Activated T-helper 1 cell treated with anti-CD3 and anti-CD28 coated beads, Interleukin-12 subunit alpha, Interleukin-12 subunit beta, Interleukin-2, Interleukin-4 antibody, amounts not matched to agents 30 ng/mL and 10 ng/mL and 1 ng/mL, durations not matched to agents 14 hours and 24 hours and 36 hours (primary cell): ENCODE measurements around the gene DNAJA3. TPM values are rescaled to one million over a fixed set of nuclear protein-coding genes. Genes with fewer than 3 reads are reported as not detected.
A peak's percentile ranks its signal among the peaks of the same experiment; 100 is the strongest.

Experiments used
- DNase-seq: peaks from one replicate; pipeline ENCODE4 v3.0.0; 2021; ENCODE audit warnings: low spot score
- H3K27ac Mint-ChIP-seq: one replicate; pipeline ENCODE4 v1.8.0; 2021; ENCODE audit warnings: mild to moderate bottlenecking, mixed read lengths
- H3K27me3 Mint-ChIP-seq: one replicate; pipeline ENCODE4 v1.8.0; 2022; ENCODE audit warnings: mild to moderate bottlenecking, moderate library complexity, mixed read lengths; ENCODE audit not compliant: insufficient read depth
- H3K36me3 Mint-ChIP-seq: one replicate; pipeline ENCODE4 v1.8.0; 2021; ENCODE audit warnings: low read depth, mixed read lengths
- H3K4me1 Mint-ChIP-seq: one replicate; pipeline ENCODE4 v1.8.0; 2021; ENCODE audit warnings: low read depth, mixed read lengths
- H3K4me3 Mint-ChIP-seq: one replicate; pipeline ENCODE4 v1.8.0; 2021; ENCODE audit warnings: mild to moderate bottlenecking, moderate library complexity, mixed read lengths
- H3K9me3 Mint-ChIP-seq: one replicate; pipeline ENCODE4 v1.8.0; 2021; ENCODE audit warnings: mixed read lengths
- intact Hi-C: fragments of 100-400 bp; cut with micrococcal nuclease; formaldehyde crosslinking; loops from one replicate; pipeline ENCODE4 v1.15.1; 2024
- total RNA-seq: library from RNA; stranded (reverse); gene quantifications from 2 replicates; pipeline ENCODE4 v1.2.3, GENCODE V29; 2022

The DNAJA3 gene
- total RNA-seq, 1 donor from 2014 or later = 103 TPM

GRCh38 chr16:4416200-4417032 lies 9.3 kb upstream of the DNAJA3 start, which contains the start of gene CORO7:
Gene CORO7, minus strand, starts transcription at chr16:4416596. Its CDS starts 78 bp downstream, at chr16:4416518.
- no peaks in the 10 kb centered on the region for H3K9me3 Mint-ChIP-seq
- peaks cover 9% of the 10 kb centered on the region for H3K36me3 Mint-ChIP-seq
- peaks cover 16% of the 10 kb centered on the region for H3K4me1 Mint-ChIP-seq
- DNase-seq = peak; percentile 99
- H3K27ac Mint-ChIP-seq = peak within 1 kb of the TSS; percentile 92
- H3K4me3 Mint-ChIP-seq = peak within 1 kb of the TSS; percentile 90
- H3K27me3 Mint-ChIP-seq = peaks cover 7% of the 10 kb centered on the region
- intact Hi-C loops = loop anchor here (1.0 to 5.0 kb wide), 2 partner anchors 9 to 234 kb away; partner anchors contain the start of gene DNAJA3

GRCh38 chr16:4419402-4419959 lies 6.2 kb upstream of the DNAJA3 start:
- Mint-ChIP-seq H3K9me3 (no peaks in the 10 kb centered on the region), H3K4me1 (peaks cover 12% of the 10 kb centered on the region), H3K27me3 (peaks cover 10% of the 10 kb centered on the region), H3K4me3 (no peak overlapping the region), H3K36me3 (no peaks in the 10 kb centered on the region), H3K27ac (no peak overlapping the region)
- no peak for DNase-seq
- intact Hi-C loops = loop anchor here (5.0 kb wide), 1 partner anchor 237 kb away; no protein-coding TSS in a partner anchor

- no peak overlapping the region for H3K27ac Mint-ChIP-seq
- H3K4me1 Mint-ChIP-seq = peaks cover 12% of the 10 kb centered on the region
- no peaks in the 10 kb centered on the region for H3K36me3 Mint-ChIP-seq
- intact Hi-C loops = no loop called here
- H3K27me3 Mint-ChIP-seq = peaks cover 10% of the 10 kb centered on the region
- no peaks in the 10 kb centered on the region for H3K9me3 Mint-ChIP-seq
- no peak for DNase-seq
- H3K4me3 Mint-ChIP-seq = no peak overlapping the region
These were observed 5.1 kb upstream of the DNAJA3 start for GRCh38 chr16:4420505-4421105.

- H3K4me3 Mint-ChIP-seq = peak overlapping the region; percentile 98
- intact Hi-C loops = loop anchor here (5.0 kb wide), 3 partner anchors 111 to 421 kb away; partner anchors contain the start of genes ANKS3, CDIP1, DNAAF8 and GLYR1
- no peak for DNase-seq
- peaks cover 19% of the 10 kb centered on the region for H3K36me3 Mint-ChIP-seq
- peak overlapping the region; percentile 100 for H3K27ac Mint-ChIP-seq
- no peaks in the 10 kb centered on the region for H3K9me3 Mint-ChIP-seq
- peaks cover 31% of the 10 kb centered on the region for H3K4me1 Mint-ChIP-seq
- peaks cover 3% of the 10 kb centered on the region for H3K27me3 Mint-ChIP-seq
These were observed 485 bp downstream of the DNAJA3 start for GRCh38 chr16:4426021-4426684.

- H3K4me3 Mint-ChIP-seq = peak overlapping the region; percentile 98
- DNase-seq = no peak
- intact Hi-C loops = loop anchor here (5.0 kb wide), 3 partner anchors 110 to 420 kb away; partner anchors contain the start of genes ANKS3, CDIP1, DNAAF8 and GLYR1
These were observed 1.2 kb downstream of the DNAJA3 start for GRCh38 chr16:4426722-4427372.

GRCh38 chr16:4428500-4428899 lies 2.8 kb downstream of the DNAJA3 start:
- DNase-seq = no peak
- intact Hi-C loops = loop anchor here (5.0 kb wide), 3 partner anchors 109 to 419 kb away; partner anchors contain the start of genes ANKS3, CDIP1, DNAAF8 and GLYR1
- no peaks in the 10 kb centered on the region for H3K9me3 Mint-ChIP-seq
- no peaks in the 10 kb centered on the region for H3K27me3 Mint-ChIP-seq
- H3K4me3 Mint-ChIP-seq = peak overlapping the region; percentile 37
- H3K4me1 Mint-ChIP-seq = peaks cover 34% of the 10 kb centered on the region
- H3K36me3 Mint-ChIP-seq = peaks cover 28% of the 10 kb centered on the region
- H3K27ac Mint-ChIP-seq = no peak overlapping the region

More at GRCh38 chr16:4426722-4427372, 1.2 kb downstream of the DNAJA3 start:
- Mint-ChIP-seq H3K36me3 (peaks cover 23% of the 10 kb centered on the region), H3K27me3 (peaks cover 3% of the 10 kb centered on the region), H3K4me1 (peaks cover 31% of the 10 kb centered on the region), H3K9me3 (no peaks in the 10 kb centered on the region), H3K27ac (peak overlapping the region; percentile 100)

- Mint-ChIP-seq H3K4me1 (peaks cover 26% of the 10 kb centered on the region), H3K27me3 (no peaks in the 10 kb centered on the region), H3K4me3 (no peak overlapping the region), H3K36me3 (peaks cover 40% of the 10 kb centered on the region), H3K27ac (no peak overlapping the region), H3K9me3 (no peaks in the 10 kb centered on the region)
- no peak for DNase-seq
- intact Hi-C loops = no loop called here
These were observed 5.4 kb downstream of the DNAJA3 start for GRCh38 chr16:4431023-4431422.

GRCh38 chr16:4433228-4433627 lies 7.6 kb downstream of the DNAJA3 start:
- Mint-ChIP-seq H3K4me3 (no peak overlapping the region), H3K27ac (peak overlapping the region; percentile 12), H3K9me3 (no peaks in the 10 kb centered on the region), H3K36me3 (peaks cover 38% of the 10 kb centered on the region), H3K4me1 (peaks cover 11% of the 10 kb centered on the region), H3K27me3 (no peaks in the 10 kb centered on the region)
- intact Hi-C loops = no loop called here
- DNase-seq = no peak

GRCh38 chr16:4433914-4434787 lies 8.5 kb downstream of the DNAJA3 start:
- no peaks in the 10 kb centered on the region for H3K27me3 Mint-ChIP-seq
- no peak overlapping the region for H3K27ac Mint-ChIP-seq
- peaks cover 7% of the 10 kb centered on the region for H3K4me1 Mint-ChIP-seq
- H3K36me3 Mint-ChIP-seq = peaks cover 38% of the 10 kb centered on the region
- intact Hi-C loops = no loop called here
- H3K4me3 Mint-ChIP-seq = no peak overlapping the region
- H3K9me3 Mint-ChIP-seq = no peaks in the 10 kb centered on the region
- no peak for DNase-seq

GRCh38 chr16:4435337-4436067 lies 9.8 kb downstream of the DNAJA3 start:
- peaks cover 44% of the 10 kb centered on the region for H3K36me3 Mint-ChIP-seq
- no peak for DNase-seq
- H3K27ac Mint-ChIP-seq = no peak overlapping the region
- H3K9me3 Mint-ChIP-seq = no peaks in the 10 kb centered on the region
- no peaks in the 10 kb centered on the region for H3K27me3 Mint-ChIP-seq
- intact Hi-C loops = no loop called here
- H3K4me3 Mint-ChIP-seq = no peak overlapping the region
- peaks cover 7% of the 10 kb centered on the region for H3K4me1 Mint-ChIP-seq

- intact Hi-C loops = no loop called here
- no peak overlapping the region for H3K27ac Mint-ChIP-seq
These were observed 11.7 kb downstream of the DNAJA3 start for GRCh38 chr16:4437366-4437765.

More at GRCh38 chr16:4437366-4437765, 11.7 kb downstream of the DNAJA3 start:
- H3K9me3 Mint-ChIP-seq = no peaks in the 10 kb centered on the region
- H3K4me1 Mint-ChIP-seq = peaks cover 7% of the 10 kb centered on the region
- H3K27me3 Mint-ChIP-seq = no peaks in the 10 kb centered on the region
- H3K4me3 Mint-ChIP-seq = no peak overlapping the region
- no peak for DNase-seq
- peaks cover 46% of the 10 kb centered on the region for H3K36me3 Mint-ChIP-seq
